ENCODE data around the gene UBE2E2. TPM values are rescaled to one million over a fixed set of nuclear protein-coding genes. Genes with fewer than 3 reads are reported as not detected.

Gene UBE2E2
- total RNA-seq, 2 donors from 2014 or later, result 1.2 to 7.6 TPM

- H3K9ac ChIP-seq (ENCODE audit: low read depth in 2 of 2, low read length in 2 of 2), result no peak overlapping the region
- no peaks in the 10 kb centered on the region for H3K4me1 ChIP-seq
- H3K36me3 ChIP-seq, result no peaks in the 10 kb centered on the region
- H3K27me3 ChIP-seq, result no peaks in the 10 kb centered on the region
- H3K27ac ChIP-seq, result no peak overlapping the region
- no peaks in the 10 kb centered on the region for H3K9me3 ChIP-seq
- intact Hi-C loops (cut with DNase I), result no loop called here
- no peak overlapping the region for H3K4me3 ChIP-seq
- TF ChIP-seq, protein P1, sequence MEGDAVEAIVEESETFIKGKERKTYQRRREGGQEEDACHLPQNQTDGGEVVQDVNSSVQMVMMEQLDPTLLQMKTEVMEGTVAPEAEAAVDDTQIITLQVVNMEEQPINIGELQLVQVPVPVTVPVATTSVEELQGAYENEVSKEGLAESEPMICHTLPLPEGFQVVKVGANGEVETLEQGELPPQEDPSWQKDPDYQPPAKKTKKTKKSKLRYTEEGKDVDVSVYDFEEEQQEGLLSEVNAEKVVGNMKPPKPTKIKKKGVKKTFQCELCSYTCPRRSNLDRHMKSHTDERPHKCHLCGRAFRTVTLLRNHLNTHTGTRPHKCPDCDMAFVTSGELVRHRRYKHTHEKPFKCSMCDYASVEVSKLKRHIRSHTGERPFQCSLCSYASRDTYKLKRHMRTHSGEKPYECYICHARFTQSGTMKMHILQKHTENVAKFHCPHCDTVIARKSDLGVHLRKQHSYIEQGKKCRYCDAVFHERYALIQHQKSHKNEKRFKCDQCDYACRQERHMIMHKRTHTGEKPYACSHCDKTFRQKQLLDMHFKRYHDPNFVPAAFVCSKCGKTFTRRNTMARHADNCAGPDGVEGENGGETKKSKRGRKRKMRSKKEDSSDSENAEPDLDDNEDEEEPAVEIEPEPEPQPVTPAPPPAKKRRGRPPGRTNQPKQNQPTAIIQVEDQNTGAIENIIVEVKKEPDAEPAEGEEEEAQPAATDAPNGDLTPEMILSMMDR (IDR thresholded peaks at IDR 0.05), result no peak
- no peak for DNase-seq
Measured at GRCh38 chr3:23495507-23495906, 292.4 kb downstream of the UBE2E2 start.

DNA sequence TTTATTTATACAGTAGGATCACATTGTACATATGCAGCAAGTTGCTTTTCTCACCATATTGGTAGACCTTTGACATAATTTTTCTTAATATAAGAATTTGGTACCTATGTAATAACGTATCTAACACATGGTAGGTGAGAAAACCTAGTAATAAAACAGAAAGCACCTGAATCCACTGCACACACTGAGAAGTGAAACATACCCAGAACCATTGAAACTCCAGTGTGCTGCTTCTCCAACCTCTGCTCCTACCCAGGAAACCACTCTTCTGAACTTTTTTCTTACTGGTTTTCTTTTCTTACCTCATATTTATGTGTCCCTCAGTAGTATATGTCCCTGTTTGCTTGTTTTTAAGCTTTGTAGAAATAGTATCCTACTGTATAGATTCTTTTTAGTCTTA lies 293.0 kb downstream of the UBE2E2 start:
- no peaks in the 10 kb centered on the region for H3K4me1 ChIP-seq
- H3K9ac ChIP-seq (ENCODE audit: low read depth in 2 of 2, low read length in 2 of 2), result no peak overlapping the region
- H3K36me3 ChIP-seq, result no peaks in the 10 kb centered on the region
- no peak overlapping the region for H3K27ac ChIP-seq
- no peaks in the 10 kb centered on the region for H3K9me3 ChIP-seq
- no peaks in the 10 kb centered on the region for H3K27me3 ChIP-seq
- intact Hi-C loops (cut with DNase I), result no loop called here
- no peak for DNase-seq
- TF ChIP-seq, protein P1 (IDR thresholded peaks at IDR 0.05), result no peak
- H3K4me3 ChIP-seq, result no peak overlapping the region

DNA sequence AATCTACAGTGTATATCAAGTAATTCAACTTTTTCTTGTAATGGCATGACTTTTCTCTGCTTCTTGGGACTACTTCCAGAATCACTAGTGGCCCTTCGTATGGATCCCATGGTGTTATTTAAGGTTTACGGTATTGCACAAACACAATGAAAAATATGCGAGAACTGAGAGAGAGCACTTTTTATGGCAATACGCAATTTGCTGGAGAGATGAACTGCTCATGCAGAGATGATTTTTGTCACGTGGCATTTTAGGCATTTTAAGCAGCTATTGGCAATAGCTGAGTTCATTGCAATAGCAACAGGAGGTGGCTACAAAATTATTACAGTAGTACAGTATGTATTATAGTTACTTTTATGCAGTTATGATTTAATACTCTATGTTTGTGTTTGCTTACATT lies 294.0 kb downstream of the UBE2E2 start:
- DNase-seq, result no peak
- Histone ChIP-seq H3K9me3 (no peaks in the 10 kb centered on the region), H3K4me3 (no peak overlapping the region), H3K9ac (ENCODE audit: low read depth in 2 of 2, low read length in 2 of 2) (no peak overlapping the region), H3K27ac (no peak overlapping the region), H3K4me1 (no peaks in the 10 kb centered on the region), H3K36me3 (no peaks in the 10 kb centered on the region), H3K27me3 (no peaks in the 10 kb centered on the region)
- TF ChIP-seq, protein P1 (IDR thresholded peaks at IDR 0.05), result no peak
- intact Hi-C loops (cut with DNase I), result no loop called here

DNA sequence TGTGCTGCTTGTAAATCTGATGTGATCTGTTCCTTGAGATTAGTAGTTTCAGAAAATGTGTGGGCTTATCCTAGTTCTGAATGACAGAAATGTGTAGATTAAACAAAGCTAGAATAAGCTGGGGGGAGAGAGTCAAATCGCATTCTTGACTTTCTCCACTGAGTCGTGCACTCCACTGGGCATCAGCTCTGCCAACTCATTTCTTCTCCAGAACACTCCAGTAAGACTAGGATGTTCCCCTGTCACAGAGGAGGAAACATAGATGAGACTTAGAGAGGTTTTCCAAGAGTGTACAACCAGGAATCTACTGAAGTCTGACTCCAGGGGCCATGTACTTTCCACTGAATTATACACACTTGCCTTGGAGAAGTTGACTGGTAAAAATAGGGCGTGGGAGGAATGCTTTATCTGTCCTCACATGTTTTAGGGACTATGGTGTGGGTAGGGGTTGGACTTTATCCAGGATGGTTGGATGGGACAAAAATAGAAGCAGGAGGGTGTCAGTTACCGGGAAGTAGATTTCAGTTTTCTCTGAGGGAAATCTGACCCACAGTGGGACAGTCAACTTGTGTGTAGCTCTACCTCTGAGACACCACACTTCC lies 298.2 kb downstream of the UBE2E2 start:
- Histone ChIP-seq H3K36me3 (no peaks in the 10 kb centered on the region), H3K9me3 (no peaks in the 10 kb centered on the region), H3K9ac (ENCODE audit: low read depth in 2 of 2, low read length in 2 of 2) (no peak overlapping the region), H3K4me3 (no peak overlapping the region), H3K27ac (no peak overlapping the region), H3K27me3 (no peaks in the 10 kb centered on the region), H3K4me1 (no peaks in the 10 kb centered on the region)
- TF ChIP-seq, protein P1 (IDR thresholded peaks at IDR 0.05), result no peak
- no peak for DNase-seq
- intact Hi-C loops (cut with DNase I), result no loop called here

DNA sequence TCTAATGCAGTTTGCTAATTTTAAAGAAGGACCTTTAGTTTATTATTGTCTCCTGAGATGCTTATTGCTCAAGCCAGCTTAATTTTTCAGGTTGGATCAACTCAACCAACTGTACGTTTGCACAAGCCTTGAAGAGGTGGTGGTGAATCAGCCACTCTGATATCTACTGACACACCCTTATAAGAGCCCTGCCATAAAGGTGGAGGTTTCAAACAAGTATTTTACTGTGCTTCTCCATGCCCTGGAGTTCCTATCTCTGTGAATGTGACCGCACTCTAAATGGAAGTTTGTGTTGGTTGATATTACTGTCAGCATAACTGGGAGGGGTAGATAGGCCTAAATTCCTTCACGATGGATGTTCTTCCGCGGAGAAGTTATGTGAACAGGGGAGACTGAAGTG lies 305.3 kb downstream of the UBE2E2 start:
- Histone ChIP-seq H3K4me1 (no peaks in the 10 kb centered on the region), H3K9me3 (no peaks in the 10 kb centered on the region), H3K27ac (no peak overlapping the region), H3K4me3 (no peak overlapping the region), H3K36me3 (no peaks in the 10 kb centered on the region), H3K27me3 (no peaks in the 10 kb centered on the region), H3K9ac (ENCODE audit: low read depth in 2 of 2, low read length in 2 of 2) (no peak overlapping the region)
- TF ChIP-seq, protein P1 (IDR thresholded peaks at IDR 0.05), result no peak
- intact Hi-C loops (cut with DNase I), result no loop called here
- no peak for DNase-seq
